ENCODE measurements around the gene BRWD1.

The BRWD1 gene

DNA sequence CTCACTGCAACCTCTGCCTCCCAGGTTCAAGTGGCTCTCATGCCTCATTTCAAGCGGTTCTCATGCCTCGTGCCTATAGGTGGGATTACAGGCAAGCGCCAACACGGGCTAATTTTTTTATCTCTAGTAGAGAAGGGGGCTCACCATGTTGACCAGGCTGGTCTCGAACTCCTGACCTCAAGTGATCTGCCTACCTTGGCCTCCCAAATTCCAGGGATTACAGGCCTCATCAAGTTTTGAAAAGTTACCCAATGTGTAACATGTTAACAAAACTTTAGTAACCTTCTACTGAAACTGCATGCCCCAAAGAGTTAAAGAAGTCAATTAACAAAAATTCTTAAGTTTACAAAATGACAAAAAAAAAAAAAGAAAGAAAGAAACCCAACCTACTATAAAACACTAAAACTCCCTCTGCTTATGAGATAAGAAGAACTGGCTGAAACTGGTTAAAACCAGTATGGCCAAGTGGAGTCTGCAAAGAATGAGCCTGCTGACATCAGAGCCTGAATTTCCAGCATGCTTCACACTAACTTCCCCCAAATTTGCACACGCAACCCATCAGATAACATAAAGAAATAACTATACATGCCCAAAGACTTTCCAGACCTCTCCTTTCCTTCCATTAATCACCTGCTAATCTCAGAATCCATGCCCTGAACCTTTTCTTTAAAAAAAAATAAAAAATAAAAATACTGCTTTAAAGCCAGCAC, 104.7 kb downstream of the BRWD1 start:
- TF ChIP-seq, protein P1, sequence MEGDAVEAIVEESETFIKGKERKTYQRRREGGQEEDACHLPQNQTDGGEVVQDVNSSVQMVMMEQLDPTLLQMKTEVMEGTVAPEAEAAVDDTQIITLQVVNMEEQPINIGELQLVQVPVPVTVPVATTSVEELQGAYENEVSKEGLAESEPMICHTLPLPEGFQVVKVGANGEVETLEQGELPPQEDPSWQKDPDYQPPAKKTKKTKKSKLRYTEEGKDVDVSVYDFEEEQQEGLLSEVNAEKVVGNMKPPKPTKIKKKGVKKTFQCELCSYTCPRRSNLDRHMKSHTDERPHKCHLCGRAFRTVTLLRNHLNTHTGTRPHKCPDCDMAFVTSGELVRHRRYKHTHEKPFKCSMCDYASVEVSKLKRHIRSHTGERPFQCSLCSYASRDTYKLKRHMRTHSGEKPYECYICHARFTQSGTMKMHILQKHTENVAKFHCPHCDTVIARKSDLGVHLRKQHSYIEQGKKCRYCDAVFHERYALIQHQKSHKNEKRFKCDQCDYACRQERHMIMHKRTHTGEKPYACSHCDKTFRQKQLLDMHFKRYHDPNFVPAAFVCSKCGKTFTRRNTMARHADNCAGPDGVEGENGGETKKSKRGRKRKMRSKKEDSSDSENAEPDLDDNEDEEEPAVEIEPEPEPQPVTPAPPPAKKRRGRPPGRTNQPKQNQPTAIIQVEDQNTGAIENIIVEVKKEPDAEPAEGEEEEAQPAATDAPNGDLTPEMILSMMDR (IDR thresholded peaks at IDR 0.05; ENCODE audit: low read depth, low read length, poor library complexity, severe bottlenecking): no peak
- no peak for TF ChIP-seq EZH2phosphoT487 (IDR thresholded peaks at IDR 0.05; ENCODE audit: borderline replicate concordance, low read length)
- H4K20me1 ChIP-seq (ENCODE audit: control insufficient read depth, insufficient read depth, low read depth, low read length): no peaks in the 10 kb centered on the region
- no peak overlapping the region for H3K4me2 ChIP-seq (ENCODE audit: low read length)
- no peak overlapping the region for H3K4me3 ChIP-seq (ENCODE audit: low read length)
- H3F3A ChIP-seq (ENCODE audit: control insufficient read depth, insufficient read depth): peaks cover 4% of the 10 kb centered on the region; the same call in 1 of the 2 replicates
- H3K27ac ChIP-seq (ENCODE audit: low read depth, low read length): no peak overlapping the region
- no peaks in the 10 kb centered on the region for H3K9me2 ChIP-seq (replicated peaks; ENCODE audit: control insufficient read depth, low read length)
- no peaks in the 10 kb centered on the region for H3K4me1 ChIP-seq (ENCODE audit: control insufficient read depth, low read length)
- H3K79me2 ChIP-seq (ENCODE audit: control insufficient read depth, low read length): 0 out of 2 replicates have a peak, but pooled peaks cover 2% of the 10 kb centered on the region
- H3K36me3 ChIP-seq (ENCODE audit: control insufficient read depth, low read length): peaks cover 95% of the 10 kb centered on the region
- H3K27me3 ChIP-seq (ENCODE audit: control insufficient read depth, low read length): no peaks in the 10 kb centered on the region
- no peaks in the 10 kb centered on the region for H3K9me3 ChIP-seq (ENCODE audit: control insufficient read depth, insufficient read depth, low read length)

DNA sequence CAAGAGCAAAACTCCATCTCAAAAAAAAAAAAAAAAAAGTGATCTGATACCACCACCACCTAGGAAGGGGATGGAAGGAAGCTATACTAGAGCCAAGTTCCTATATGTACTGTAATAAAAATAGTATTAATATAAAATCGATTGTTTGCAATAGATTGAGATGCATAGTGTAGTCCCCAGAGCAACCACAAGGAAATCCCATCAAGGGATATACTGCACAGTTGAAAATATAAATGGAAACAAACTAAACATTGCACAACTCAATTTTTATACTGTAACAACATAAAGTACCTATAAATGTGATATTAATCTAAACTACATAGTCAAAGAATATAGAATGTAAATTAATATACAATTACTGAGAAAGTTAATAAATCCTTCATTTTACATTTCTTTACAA, 109.3 kb downstream of the BRWD1 start:
- Histone ChIP-seq H3K79me2 (ENCODE audit: control insufficient read depth, low read length) (0 out of 2 replicates have a peak, but pooled peaks cover 2% of the 10 kb centered on the region), H3K36me3 (ENCODE audit: control insufficient read depth, low read length) (peaks cover 92% of the 10 kb centered on the region), H3K9me3 (ENCODE audit: control insufficient read depth, insufficient read depth, low read length) (no peaks in the 10 kb centered on the region), H3K4me3 (ENCODE audit: low read length) (no peak overlapping the region), H3K27ac (ENCODE audit: low read depth, low read length) (no peak overlapping the region), H3K4me2 (ENCODE audit: low read length) (no peak overlapping the region), H3K9me2 (replicated peaks; ENCODE audit: control insufficient read depth, low read length) (no peaks in the 10 kb centered on the region), H3K4me1 (ENCODE audit: control insufficient read depth, low read length) (no peaks in the 10 kb centered on the region), H4K20me1 (ENCODE audit: control insufficient read depth, insufficient read depth, low read depth, low read length) (peaks cover 3% of the 10 kb centered on the region; the same call in 1 of the 2 replicates), H3K27me3 (ENCODE audit: control insufficient read depth, low read length) (no peaks in the 10 kb centered on the region), H3F3A (ENCODE audit: control insufficient read depth, insufficient read depth) (peaks cover 4% of the 10 kb centered on the region; the same call in 1 of the 2 replicates)
- TF ChIP-seq EZH2phosphoT487 (IDR thresholded peaks at IDR 0.05; ENCODE audit: borderline replicate concordance, low read length): no peak
- TF ChIP-seq, protein P1 (IDR thresholded peaks at IDR 0.05; ENCODE audit: low read depth, low read length, poor library complexity, severe bottlenecking): no peak

DNA sequence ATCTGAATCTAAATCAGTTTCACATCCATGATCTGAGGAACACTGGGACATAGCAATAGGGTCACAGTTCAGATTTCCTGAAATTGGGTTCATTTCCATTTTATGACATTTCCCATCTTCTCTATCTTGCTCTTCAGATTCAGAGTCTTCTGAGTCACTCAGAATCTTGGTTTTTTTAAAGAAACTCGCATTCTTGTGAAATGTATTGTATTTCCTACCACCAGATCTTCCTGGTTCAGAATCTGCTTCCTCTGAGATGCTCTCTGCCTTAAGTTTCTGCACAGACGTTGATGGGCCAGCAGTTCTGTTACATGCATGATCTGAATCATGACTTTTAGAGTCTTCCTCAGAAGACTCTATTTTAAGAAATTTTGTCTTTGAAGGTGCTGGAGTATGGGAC, 114.6 kb downstream of the BRWD1 start:
- Histone ChIP-seq H3K4me2 (ENCODE audit: low read length) (no peak overlapping the region), H3F3A (ENCODE audit: control insufficient read depth, insufficient read depth) (peaks cover 6% of the 10 kb centered on the region; the same call in 1 of the 2 replicates), H3K9me2 (replicated peaks; ENCODE audit: control insufficient read depth, low read length) (no peaks in the 10 kb centered on the region), H3K27me3 (ENCODE audit: control insufficient read depth, low read length) (no peaks in the 10 kb centered on the region), H4K20me1 (ENCODE audit: control insufficient read depth, insufficient read depth, low read depth, low read length) (peaks cover 10% of the 10 kb centered on the region; the same call in 1 of the 2 replicates), H3K79me2 (ENCODE audit: control insufficient read depth, low read length) (peaks cover 8% of the 10 kb centered on the region), H3K4me1 (ENCODE audit: control insufficient read depth, low read length) (no peaks in the 10 kb centered on the region), H3K4me3 (ENCODE audit: low read length) (no peak overlapping the region), H3K36me3 (ENCODE audit: control insufficient read depth, low read length) (peaks cover 97% of the 10 kb centered on the region), H3K27ac (ENCODE audit: low read depth, low read length) (no peak overlapping the region), H3K9me3 (ENCODE audit: control insufficient read depth, insufficient read depth, low read length) (no peaks in the 10 kb centered on the region)
- TF ChIP-seq, protein P1 (IDR thresholded peaks at IDR 0.05; ENCODE audit: low read depth, low read length, poor library complexity, severe bottlenecking): no peak
- TF ChIP-seq EZH2phosphoT487 (IDR thresholded peaks at IDR 0.05; ENCODE audit: borderline replicate concordance, low read length): no peak
